HepG2 (cell line): Measurements from ENCODE around the gene MYH7. TPM values are rescaled to one million over a fixed set of nuclear protein-coding genes. Genes with fewer than 3 reads are reported as not detected.
A peak's percentile ranks its signal among the peaks of the same experiment; 100 is the strongest.

Source experiments
- ATAD3A ChIP-seq: sonication (generic); formaldehyde crosslinking; IDR thresholded peaks from 2 replicates; pipeline ENCODE4 v1.4.0; 2020; ENCODE audit warnings: missing genetic modification reagents
- E2F5 ChIP-seq: sonication (generic); formaldehyde crosslinking; conservative IDR thresholded peaks from 2 replicates; pipeline ENCODE4 v1.4.0; 2020; ENCODE audit warnings: missing genetic modification reagents
- ETS1 ChIP-seq: sonication (generic); formaldehyde crosslinking; IDR thresholded peaks from 2 replicates; pipeline ENCODE4 v1.4.0; 2020; ENCODE audit warnings: missing genetic modification reagents
- HDAC2 ChIP-seq: sonication (generic); formaldehyde crosslinking; IDR thresholded peaks from 2 replicates; pipeline ENCODE4 v1.4.0; 2020; ENCODE audit warnings: missing genetic modification reagents
- HMG20B ChIP-seq: conservative IDR thresholded peaks from 2 replicates; pipeline ENCODE4 v1.6.1; 2016; ENCODE audit warnings: missing genetic modification reagents, missing compliant biosample characterization
- IRF2 ChIP-seq: IDR thresholded peaks from 2 replicates; pipeline ENCODE4 v1.6.1; 2018; ENCODE audit warnings: missing genetic modification reagents, missing compliant biosample characterization
- KDM2A ChIP-seq: sonication (generic); formaldehyde crosslinking; IDR thresholded peaks from 2 replicates; pipeline ENCODE4 v1.4.0; 2020; ENCODE audit warnings: low read depth, missing genetic modification reagents, borderline replicate concordance
- KLF13 ChIP-seq: sonication (generic); formaldehyde crosslinking; IDR thresholded peaks from 2 replicates; pipeline ENCODE4 v1.4.0; 2020; ENCODE audit warnings: mild to moderate bottlenecking, missing genetic modification reagents
- PAF1 ChIP-seq: IDR thresholded peaks from 2 replicates; pipeline ENCODE4 v1.6.1; 2016; ENCODE audit warnings: missing genetic modification reagents, missing compliant biosample characterization
- PCBP1 ChIP-seq: fragments of 200-400 bp; formaldehyde crosslinking; IDR thresholded peaks from 2 replicates; pipeline ENCODE4 v1.6.1; 2017; ENCODE audit warnings: mild to moderate bottlenecking, low read depth, low read length, borderline replicate concordance
- PLSCR1 ChIP-seq: sonication (generic); formaldehyde crosslinking; IDR thresholded peaks from 2 replicates; pipeline ENCODE4 v1.5.0; 2020; ENCODE audit warnings: missing genetic modification reagents, mild to moderate bottlenecking, borderline replicate concordance
- PRMT3 ChIP-seq: sonication (generic); formaldehyde crosslinking; IDR thresholded peaks from 2 replicates; pipeline ENCODE4 v1.8.1; 2022; ENCODE audit warnings: low read depth, mild to moderate bottlenecking, moderate library complexity, missing genetic modification reagents, borderline replicate concordance
- TFDP2 ChIP-seq: sonication (generic); formaldehyde crosslinking; IDR thresholded peaks from 2 replicates; pipeline ENCODE4 v1.4.0; 2020; ENCODE audit warnings: missing genetic modification reagents
- ZNF256 ChIP-seq: sonication (generic); formaldehyde crosslinking; conservative IDR thresholded peaks from 2 replicates; pipeline ENCODE4 v1.4.0; 2020; ENCODE audit warnings: missing genetic modification reagents
- ZNF263 ChIP-seq: sonication (generic); formaldehyde crosslinking; IDR thresholded peaks from 2 replicates; pipeline ENCODE4 v1.4.0; 2020; ENCODE audit warnings: missing genetic modification reagents
- ZNF296 ChIP-seq: sonication (generic); formaldehyde crosslinking; conservative IDR thresholded peaks from 2 replicates; pipeline ENCODE4 v1.5.0; 2020; ENCODE audit warnings: mild to moderate bottlenecking, missing genetic modification reagents
- ZNF350 ChIP-seq: sonication (generic); formaldehyde crosslinking; IDR thresholded peaks from 2 replicates; pipeline ENCODE4 v1.4.0; 2020; ENCODE audit warnings: mild to moderate bottlenecking, low read depth, missing genetic modification reagents, borderline replicate concordance
- ZNF362 ChIP-seq: sonication (generic); formaldehyde crosslinking; IDR thresholded peaks from 2 replicates; pipeline ENCODE4 v1.4.0; 2020; ENCODE audit warnings: missing genetic modification reagents, mild to moderate bottlenecking, borderline replicate concordance
- ZNF512 ChIP-seq: sonication (generic); formaldehyde crosslinking; IDR thresholded peaks from 2 replicates; pipeline ENCODE4 v1.4.0; 2020; ENCODE audit warnings: mild to moderate bottlenecking, missing genetic modification reagents
- ZNF619 ChIP-seq: sonication (generic); formaldehyde crosslinking; IDR thresholded peaks from 2 replicates; pipeline ENCODE4 v1.4.0; 2020; ENCODE audit warnings: mild to moderate bottlenecking, missing genetic modification reagents
- ZNF652 ChIP-seq: IDR thresholded peaks from 2 replicates; pipeline ENCODE4 v1.6.1; 2016; ENCODE audit warnings: low read depth, borderline replicate concordance
- ZNF841 ChIP-seq: sonication (generic); formaldehyde crosslinking; IDR thresholded peaks from 2 replicates; pipeline ENCODE4 v1.8.1; 2023; ENCODE audit warnings: missing genetic modification reagents, borderline replicate concordance
- polyA plus RNA-seq, 8 experiments: library from polyadenylated mRNA; depleted of rRNA in 3 of 8; stranded (reverse) in 7 of 8; unstranded in 1 of 8; fragments of >200 nt; fragmentation: Illumina TruSeq in 4 of 8; extraction: Trizol in 4 of 8; gene quantifications; 2 replicates each; pipeline versions ENCODE4 v1.2.1 to v1.2.3, GENCODE V29; 2011 to 2016; ENCODE audit warnings: low read depth in 4 of 8, missing spikeins in 1 of 8, mixed read lengths in 1 of 8; ENCODE audit not compliant: insufficient read depth in 1 of 8
- total RNA-seq, 5 experiments: library from RNA; depleted of rRNA; stranded (reverse); fragments of >200 nt; fragmentation: Illumina TruSeq; extraction: Trizol; gene quantifications; 2 replicates each; pipeline ENCODE4 v1.2.3, GENCODE V29; 2016; ENCODE audit warnings: low read depth in 1 of 5

Gene MYH7
- total and polyA plus RNA-seq, 2 of the 13 experiments (the other 11 are each of a cell fraction or from before 2014, with no cell fraction given) = 0.04 TPM; not detected in 1

- TF ChIP-seq ZNF263 (CRISPR knock-in tag) (peak; percentile 19; the same call in 1 of the 2 replicates), PRMT3 (CRISPR knock-in tag) (no peak), ZNF512 (CRISPR knock-in tag) (no peak), PAF1 (no peak), ZNF256 (CRISPR knock-in tag) (0 out of 2 replicates have a peak, but pooled peaks have one; percentile 79), PLSCR1 (CRISPR knock-in tag) (no peak), HDAC2 (CRISPR knock-in tag) (peak; percentile 64; the same call in 1 of the 2 replicates), PCBP1 (no peak), IRF2 (CRISPR knock-in tag) (peak; percentile 72; the same call in 1 of the 2 replicates), ATAD3A (CRISPR knock-in tag) (no peak), ZNF362 (no peak), TFDP2 (CRISPR knock-in tag) (0 out of 2 replicates have a peak, but pooled peaks have one; percentile 28), ZNF652 (0 out of 2 replicates have a peak, but pooled peaks have one; percentile 14), ZNF296 (CRISPR knock-in tag) (0 out of 2 replicates have a peak, but pooled peaks have one; percentile 49), ZNF841 (CRISPR knock-in tag) (no peak), ZNF619 (peak; percentile 90), HMG20B (CRISPR knock-in tag) (0 out of 2 replicates have a peak, but pooled peaks have one; percentile 12), KDM2A (CRISPR knock-in tag) (peak; percentile 94; the same call in 1 of the 2 replicates), ZNF350 (CRISPR knock-in tag) (peak; percentile 79), ETS1 (CRISPR knock-in tag) (no peak), E2F5 (CRISPR knock-in tag) (no peak), KLF13 (CRISPR knock-in tag) (no peak)
Measured at GRCh38 chr14:23379366-23380196, 55.9 kb downstream of the MYH7 start (continued).
